Measurements from ENCODE around the gene SLC6A6. TPM values are rescaled to one million over a fixed set of nuclear protein-coding genes. Genes with fewer than 3 reads are reported as not detected.

The SLC6A6 gene
- total and polyA plus RNA-seq, 2 donors (not counting 1 experiment from before 2014, with no cell fraction given), result 8.9 to 24.0 TPM

- Histone ChIP-seq H4K20me1 (ENCODE audit: control insufficient read depth, extremely low read depth, insufficient read depth, low read length) (no peaks in the 10 kb centered on the region), H3K4me3 (replicated peaks in 1 of 4; ENCODE audit: control extremely low read depth in 1 of 4, insufficient read depth in 1 of 4, low read depth in 3 of 4, low read length in 4 of 4) (no peak overlapping the region), H3K9ac (ENCODE audit: insufficient read depth, low read length) (no peak overlapping the region), H3K27me3 (ENCODE audit: control insufficient read depth, insufficient read depth, low read length) (no peaks in the 10 kb centered on the region), H3K27ac (ENCODE audit: insufficient read depth, low read length) (no peak overlapping the region), H3K9me3 (ENCODE audit: control insufficient read depth, insufficient read depth, low read depth, low read length) (no peaks in the 10 kb centered on the region), H3K4me1 (ENCODE audit: control insufficient read depth, extremely low read depth, insufficient read depth, low read length) (no peaks in the 10 kb centered on the region), H3K79me2 (ENCODE audit: control insufficient read depth, insufficient read depth, low read length) (no peaks in the 10 kb centered on the region), H2AFZ (ENCODE audit: low read length) (no peak overlapping the region), H3K4me2 (ENCODE audit: extremely low read depth, insufficient read depth, low read length) (no peak overlapping the region), H3K36me3 (ENCODE audit: control insufficient read depth, insufficient read depth, low read length) (no peaks in the 10 kb centered on the region)
- no peak for DNase-seq (ENCODE audit: low read depth in 2 of 2)
- no peak for TF ChIP-seq CTCF (conservative IDR thresholded peaks at IDR 0.05 in 1 of 2, IDR thresholded peaks at IDR 0.05 in 1 of 2; ENCODE audit: low read depth in 1 of 2, low read length in 2 of 2)
- TF ChIP-seq EZH2 (IDR thresholded peaks at IDR 0.05; ENCODE audit: low read length, missing control alignments), result no peak
Observed at GRCh38 chr3:14533457-14533958, 131.1 kb downstream of the SLC6A6 start.

DNA sequence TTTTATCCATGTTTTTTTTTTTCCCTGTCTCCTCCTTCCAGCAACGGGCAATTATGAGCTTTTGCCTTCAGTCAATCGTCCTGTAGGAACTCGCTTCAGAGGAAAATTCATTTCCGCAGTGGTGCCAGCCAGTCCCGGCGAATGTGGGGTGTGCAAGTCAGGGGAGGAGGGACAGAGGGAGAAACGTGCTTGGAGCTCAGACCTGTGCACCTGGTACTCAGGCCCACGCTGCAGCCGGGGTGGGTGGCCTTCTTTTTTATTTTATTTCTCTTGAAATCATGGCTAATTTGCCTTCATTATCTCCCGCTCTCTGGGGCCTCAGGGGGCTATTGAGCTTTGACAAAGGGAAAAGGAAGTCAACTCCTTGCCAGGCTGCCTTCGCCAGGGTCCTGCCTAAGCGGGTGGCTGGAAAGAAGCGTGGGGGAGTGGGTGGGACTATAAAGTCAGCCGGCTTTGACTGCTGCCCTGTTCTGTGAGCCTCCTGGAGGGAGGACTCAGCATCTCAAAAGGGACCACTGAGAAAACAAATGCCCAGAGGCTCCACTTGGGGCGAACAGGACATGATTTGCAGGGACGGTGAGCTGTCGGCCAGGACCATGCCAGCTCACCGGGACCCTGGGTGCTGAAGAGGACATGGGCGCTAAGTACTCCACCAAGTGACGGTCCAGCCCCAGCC, 132.2 kb downstream of the SLC6A6 start:
- Histone ChIP-seq H3K36me3 (ENCODE audit: control insufficient read depth, insufficient read depth, low read length) (no peaks in the 10 kb centered on the region), H2AFZ (ENCODE audit: low read length) (no peak overlapping the region), H3K79me2 (ENCODE audit: control insufficient read depth, insufficient read depth, low read length) (no peaks in the 10 kb centered on the region), H3K9ac (ENCODE audit: insufficient read depth, low read length) (no peak overlapping the region), H3K9me3 (ENCODE audit: control insufficient read depth, insufficient read depth, low read depth, low read length) (no peaks in the 10 kb centered on the region), H3K4me2 (ENCODE audit: extremely low read depth, insufficient read depth, low read length) (no peak overlapping the region), H3K27me3 (ENCODE audit: control insufficient read depth, insufficient read depth, low read length) (no peaks in the 10 kb centered on the region), H3K4me1 (ENCODE audit: control insufficient read depth, extremely low read depth, insufficient read depth, low read length) (no peaks in the 10 kb centered on the region), H3K27ac (ENCODE audit: insufficient read depth, low read length) (no peak overlapping the region), H3K4me3 (replicated peaks in 1 of 4; ENCODE audit: control extremely low read depth in 1 of 4, insufficient read depth in 1 of 4, low read depth in 3 of 4, low read length in 4 of 4) (no peak overlapping the region), H4K20me1 (ENCODE audit: control insufficient read depth, extremely low read depth, insufficient read depth, low read length) (no peaks in the 10 kb centered on the region)
- TF ChIP-seq EZH2 (IDR thresholded peaks at IDR 0.05; ENCODE audit: low read length, missing control alignments) (no peak), CTCF (conservative IDR thresholded peaks at IDR 0.05 in 1 of 2, IDR thresholded peaks at IDR 0.05 in 1 of 2; ENCODE audit: low read depth in 1 of 2, low read length in 2 of 2) (no peak)
- DNase-seq (ENCODE audit: low read depth in 2 of 2), result no peak

DNA sequence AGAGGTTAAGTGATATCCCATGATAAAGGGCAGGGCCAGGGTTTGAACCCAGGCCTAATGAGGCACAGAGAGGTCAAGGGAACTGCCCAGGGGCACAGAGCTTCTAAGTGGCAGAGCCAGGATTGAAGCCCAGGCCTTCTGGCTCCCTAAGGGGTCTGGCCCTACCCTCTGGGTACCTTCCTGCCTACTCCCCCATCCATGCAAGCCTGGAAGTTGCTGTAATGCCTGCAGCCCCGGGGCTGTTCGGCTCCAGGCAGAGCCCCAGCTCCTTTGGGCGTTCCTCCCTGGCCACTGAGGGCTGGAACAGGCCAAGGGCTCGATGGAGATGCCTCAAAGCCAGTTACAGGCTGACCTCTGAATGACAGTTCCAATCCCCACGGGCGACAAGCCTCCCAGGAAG, 133.2 kb downstream of the SLC6A6 start:
- Histone ChIP-seq H4K20me1 (ENCODE audit: control insufficient read depth, extremely low read depth, insufficient read depth, low read length) (no peaks in the 10 kb centered on the region), H3K36me3 (ENCODE audit: control insufficient read depth, insufficient read depth, low read length) (no peaks in the 10 kb centered on the region), H3K9ac (ENCODE audit: insufficient read depth, low read length) (no peak overlapping the region), H3K79me2 (ENCODE audit: control insufficient read depth, insufficient read depth, low read length) (no peaks in the 10 kb centered on the region), H3K27me3 (ENCODE audit: control insufficient read depth, insufficient read depth, low read length) (no peaks in the 10 kb centered on the region), H3K4me2 (ENCODE audit: extremely low read depth, insufficient read depth, low read length) (no peak overlapping the region), H3K9me3 (ENCODE audit: control insufficient read depth, insufficient read depth, low read depth, low read length) (no peaks in the 10 kb centered on the region), H3K4me3 (replicated peaks in 1 of 4; ENCODE audit: control extremely low read depth in 1 of 4, insufficient read depth in 1 of 4, low read depth in 3 of 4, low read length in 4 of 4) (no peak overlapping the region), H3K4me1 (ENCODE audit: control insufficient read depth, extremely low read depth, insufficient read depth, low read length) (no peaks in the 10 kb centered on the region), H3K27ac (ENCODE audit: insufficient read depth, low read length) (no peak overlapping the region), H2AFZ (ENCODE audit: low read length) (no peak overlapping the region)
- DNase-seq (ENCODE audit: low read depth in 2 of 2), result no peak
- TF ChIP-seq CTCF (conservative IDR thresholded peaks at IDR 0.05 in 1 of 2, IDR thresholded peaks at IDR 0.05 in 1 of 2; ENCODE audit: low read depth in 1 of 2, low read length in 2 of 2) (no peak), EZH2 (IDR thresholded peaks at IDR 0.05; ENCODE audit: low read length, missing control alignments) (no peak)
